Measurements from ENCODE around the gene ENO4.

GRCh38 chr10:116826803-116827202 is 22.5 kb upstream of the ENO4 start:
- TF ChIP-seq ZFP36 (IDR thresholded peaks at IDR 0.05; ENCODE audit: low read depth, low read length, partially characterized antibody) (no peak), HDAC2 (IDR thresholded peaks at IDR 0.05) (no peak), CTCF (IDR thresholded peaks at IDR 0.05 in 2 of 3, conservative IDR thresholded peaks at IDR 0.05 in 1 of 3; ENCODE audit: insufficient read depth in 2 of 3, low read depth in 1 of 3, low read length in 3 of 3) (no peak), ZNF395 (CRISPR knock-in tag; IDR thresholded peaks at IDR 0.05) (no peak), ZNF12 (CRISPR knock-in tag; IDR thresholded peaks at IDR 0.05) (no peak), FOXK1 (CRISPR knock-in tag; IDR thresholded peaks at IDR 0.05; ENCODE audit: borderline replicate concordance) (no peak), MITF (IDR thresholded peaks at IDR 0.05) (no peak), YY1 (IDR thresholded peaks at IDR 0.05; ENCODE audit: borderline replicate concordance in 1 of 3, control insufficient read depth in 1 of 3, extremely low read depth in 1 of 3, insufficient read depth in 3 of 3, insufficient read length in 1 of 3, insufficient replicate concordance in 2 of 3, low read depth in 1 of 3, low read length in 2 of 3) (no peak)
